H9 (cell line): ENCODE data around the gene AMIGO3. TPM values are rescaled to one million over a fixed set of nuclear protein-coding genes. Genes with fewer than 3 reads are reported as not detected.

Source experiments
- DNase-seq: peaks from one replicate; pipeline ENCODE4 v3.0.0-alpha.2; 2017
- H2AFZ ChIP-seq: one replicate; pipeline ENCODE4 v1.6.1; 2013; ENCODE audit warnings: mild to moderate bottlenecking, low read length, control low read depth, moderate library complexity
- H2AK5ac ChIP-seq: 2 replicates; pipeline ENCODE4 v1.6.1; 2013; ENCODE audit warnings: low read length, control low read depth, mixed read lengths; ENCODE audit not compliant: insufficient read length
- H2BK120ac ChIP-seq: one replicate; pipeline ENCODE4 v1.6.1; 2013; ENCODE audit warnings: low read depth, mild to moderate bottlenecking, low read length, control low read depth, inconsistent platforms; ENCODE audit not compliant: poor library complexity, severe bottlenecking
- H2BK12ac ChIP-seq: 2 replicates; pipeline ENCODE4 v1.6.1; 2013; ENCODE audit warnings: low read length, control low read depth, mixed read lengths, low read depth; ENCODE audit not compliant: insufficient read length
- H2BK15ac ChIP-seq: 2 replicates; pipeline ENCODE4 v1.6.1; 2013; ENCODE audit warnings: low read depth, low read length, control low read depth
- H2BK20ac ChIP-seq: one replicate; pipeline ENCODE4 v1.6.1; 2013; ENCODE audit warnings: low read depth, mild to moderate bottlenecking, low read length, control low read depth, inconsistent platforms; ENCODE audit not compliant: poor library complexity, severe bottlenecking
- H2BK5ac ChIP-seq: 2 replicates; pipeline ENCODE4 v1.6.1; 2013; ENCODE audit warnings: low read length, control low read depth, mixed read lengths; ENCODE audit not compliant: insufficient read length
- H3K14ac ChIP-seq: 2 replicates; pipeline ENCODE4 v1.6.1; 2013; ENCODE audit warnings: low read length, control low read depth; ENCODE audit not compliant: insufficient read depth
- H3K18ac ChIP-seq: 2 replicates; pipeline ENCODE4 v1.6.1; 2013; ENCODE audit warnings: low read depth, mild to moderate bottlenecking, mixed read lengths, low read length, control low read depth; ENCODE audit not compliant: insufficient read length
- H3K23ac ChIP-seq: 2 replicates; pipeline ENCODE4 v1.6.1; 2013; ENCODE audit warnings: low read length, control low read depth, mixed read lengths, low read depth; ENCODE audit not compliant: insufficient read length
- H3K23me2 ChIP-seq: 2 replicates; pipeline ENCODE4 v1.6.1; 2013; ENCODE audit warnings: low read depth, mild to moderate bottlenecking, mixed read lengths, low read length, control low read depth; ENCODE audit not compliant: insufficient read length, poor library complexity, severe bottlenecking
- H3K27ac ChIP-seq: 2 replicates; pipeline ENCODE4 v1.5.1; 2013; ENCODE audit warnings: low read length, control low read depth, mixed read lengths, low read depth; ENCODE audit not compliant: insufficient read length
- H3K27me3 ChIP-seq: 2 replicates; pipeline ENCODE4 v1.6.1; 2013; ENCODE audit warnings: low read length, control low read depth, inconsistent platforms; ENCODE audit not compliant: insufficient read depth
- H3K4ac ChIP-seq: 2 replicates; pipeline ENCODE4 v1.6.1; 2013; ENCODE audit warnings: low read depth, mild to moderate bottlenecking, control low read depth, inconsistent platforms, low read length, moderate library complexity
- H3K4me1 ChIP-seq: 2 replicates; pipeline ENCODE4 v1.6.1; 2013; ENCODE audit warnings: low read length, control low read depth, inconsistent platforms; ENCODE audit not compliant: insufficient read depth
- H3K4me2 ChIP-seq: 2 replicates; pipeline ENCODE4 v1.6.1; 2013; ENCODE audit warnings: low read length, control low read depth, mixed read lengths; ENCODE audit not compliant: insufficient read length, insufficient read depth
- H3K56ac ChIP-seq: 2 replicates; pipeline ENCODE4 v1.6.1; 2013; ENCODE audit warnings: low read depth, mild to moderate bottlenecking, mixed read lengths, low read length, control low read depth; ENCODE audit not compliant: insufficient read length
- H3K79me1 ChIP-seq: 2 replicates; pipeline ENCODE4 v1.6.1; 2013; ENCODE audit warnings: low read depth, mild to moderate bottlenecking, moderate library complexity, low read length, control low read depth, inconsistent platforms; ENCODE audit not compliant: insufficient read depth, poor library complexity, severe bottlenecking
- H3K79me2 ChIP-seq: 2 replicates; pipeline ENCODE4 v1.6.1; 2013; ENCODE audit warnings: low read length, control low read depth, inconsistent platforms; ENCODE audit not compliant: insufficient read depth
- H3K9ac ChIP-seq: 2 replicates; pipeline ENCODE4 v1.6.1; 2013; ENCODE audit warnings: low read length, control low read depth, mixed read lengths; ENCODE audit not compliant: insufficient read length; ENCODE audit errors: extremely low read depth
- H3K9me3 ChIP-seq: one replicate; pipeline ENCODE4 v1.6.1; 2013; ENCODE audit warnings: low read depth, low read length, inconsistent platforms; ENCODE audit not compliant: control insufficient read depth
- H3T11ph ChIP-seq: one replicate; pipeline ENCODE4 v1.6.1; 2013; ENCODE audit warnings: mild to moderate bottlenecking, low read length, control low read depth, inconsistent platforms
- H4K20me1 ChIP-seq: one replicate; pipeline ENCODE4 v1.6.1; 2013; ENCODE audit not compliant: control insufficient read depth, insufficient read length, insufficient read depth
- H4K5ac ChIP-seq: 2 replicates; pipeline ENCODE4 v1.6.1; 2013; ENCODE audit warnings: low read depth, mild to moderate bottlenecking, mixed read lengths, low read length, control low read depth; ENCODE audit not compliant: insufficient read length
- H4K8ac ChIP-seq: replicated peaks from 2 replicates; pipeline ENCODE4 v1.6.1; 2013; ENCODE audit warnings: low read length, control low read depth, mixed read lengths, low read depth; ENCODE audit not compliant: insufficient read length
- H4K91ac ChIP-seq: 2 replicates; pipeline ENCODE4 v1.6.1; 2013; ENCODE audit warnings: low read depth, mild to moderate bottlenecking, moderate library complexity, mixed read lengths, low read length, control low read depth; ENCODE audit not compliant: insufficient read length
- H3K27ac Mint-ChIP-seq, 3 experiments: 2 replicates in 2 of 3; 3 replicates in 1 of 3; pipeline ENCODE4 v1.8.0; 2020 to 2021; ENCODE audit warnings: mixed read lengths in 3 of 3, mild to moderate bottlenecking in 1 of 3, moderate library complexity in 1 of 3
- H3K27me3 Mint-ChIP-seq: 2 replicates; pipeline ENCODE4 v1.8.0; 2021; ENCODE audit warnings: low read depth, mild to moderate bottlenecking, moderate library complexity, mixed read lengths
- H3K36me3 Mint-ChIP-seq, 3 experiments: 2 replicates in 2 of 3; 3 replicates in 1 of 3; pipeline ENCODE4 v1.8.0; 2020 to 2021; ENCODE audit warnings: low read depth in 3 of 3, mixed read lengths in 3 of 3; ENCODE audit not compliant: insufficient read depth in 1 of 3
- H3K4me1 Mint-ChIP-seq, 2 experiments: 2 replicates each; pipeline ENCODE4 v1.8.0; 2020; ENCODE audit warnings: mixed read lengths in 2 of 2
- H3K4me3 Mint-ChIP-seq, 2 experiments: 2 replicates in 1 of 2; 3 replicates in 1 of 2; pipeline ENCODE4 v1.8.0; 2020 to 2021; ENCODE audit warnings: mild to moderate bottlenecking in 2 of 2, mixed read lengths in 2 of 2, moderate library complexity in 1 of 2
- H3K9me3 Mint-ChIP-seq, 2 experiments: 2 replicates in 1 of 2; 3 replicates in 1 of 2; pipeline ENCODE4 v1.8.0; 2020; ENCODE audit warnings: mild to moderate bottlenecking in 2 of 2, mixed read lengths in 2 of 2, moderate library complexity in 1 of 2
- WGBS: extraction: QIAGEN DNeasy Blood & Tissue Kit; methylation state at CpG from one replicate; pipeline ENCODE4 v1.1.7; 2013; ENCODE audit warnings: missing lambda C conversion rate, low lambda C conversion rate, mixed read lengths; ENCODE audit not compliant: insufficient read length; ENCODE audit errors: extremely low coverage; 5-methylcytosine and 5-hydroxymethylcytosine counted together
- total RNA-seq: library from RNA; stranded (reverse); gene quantifications from 2 replicates; pipeline ENCODE4 v1.2.1, GENCODE V29; 2021
- TF ChIP-seq, protein P1 (sequence below): fragments of 200-600 bp; sonication (generic); conservative IDR thresholded peaks from 3 replicates; pipeline ENCODE4 v1.8.0; 2021; ENCODE audit warnings: antibody characterized with exemption, mild to moderate bottlenecking

AMIGO3 gene
- total RNA-seq, 1 experiment from 2014 or later, result 3.8 TPM

- no peak overlapping the region for H2BK20ac ChIP-seq
- H3K27ac Mint-ChIP-seq, result peak overlapping the region in 1 of 3 experiments; percentile 85; a peak in 1 of 7 replicates
- no peak overlapping the region for H2AFZ ChIP-seq
- H3K4me3 Mint-ChIP-seq, result no peak overlapping the region
- H3K4ac ChIP-seq, result no peak overlapping the region
- no peak overlapping the region for H2BK12ac ChIP-seq
- no peak overlapping the region for H3K56ac ChIP-seq
- H3K79me2 ChIP-seq, result no peaks in the 10 kb centered on the region
- no peaks in the 10 kb centered on the region for H3K9me3 ChIP-seq
- no peak overlapping the region for H3K14ac ChIP-seq
- no peak overlapping the region for H3K23ac ChIP-seq
- no peak overlapping the region for H3K4me2 ChIP-seq
- no peak overlapping the region for H3K9ac ChIP-seq
- H3K4me1 Mint-ChIP-seq, result peaks cover 11 to 21% of the 10 kb centered on the region in 2 experiments
- H3T11ph ChIP-seq, result no peak overlapping the region
- no peak overlapping the region for H4K5ac ChIP-seq
- peaks cover 6 to 20% (median 18%) of the 10 kb centered on the region in 3 experiments for H3K36me3 Mint-ChIP-seq
- no peak overlapping the region for H3K27ac ChIP-seq
- DNase-seq, result no peak
- no peak overlapping the region for H2AK5ac ChIP-seq
- H4K8ac ChIP-seq, result no peak overlapping the region
- no peak overlapping the region for H3K18ac ChIP-seq
- no peak overlapping the region for H4K91ac ChIP-seq
- no peaks in the 10 kb centered on the region for H4K20me1 ChIP-seq
- no peak overlapping the region for H2BK15ac ChIP-seq
- no peaks in the 10 kb centered on the region for H3K27me3 Mint-ChIP-seq
- H3K9me3 Mint-ChIP-seq, result no peaks in the 10 kb centered on the region
- no CpG with 5 or more reads among the region's 8 CpGs for WGBS
- H2BK120ac ChIP-seq, result no peak overlapping the region
- no peak overlapping the region for H2BK5ac ChIP-seq
- H3K27me3 ChIP-seq, result no peaks in the 10 kb centered on the region
- TF ChIP-seq, protein P1, sequence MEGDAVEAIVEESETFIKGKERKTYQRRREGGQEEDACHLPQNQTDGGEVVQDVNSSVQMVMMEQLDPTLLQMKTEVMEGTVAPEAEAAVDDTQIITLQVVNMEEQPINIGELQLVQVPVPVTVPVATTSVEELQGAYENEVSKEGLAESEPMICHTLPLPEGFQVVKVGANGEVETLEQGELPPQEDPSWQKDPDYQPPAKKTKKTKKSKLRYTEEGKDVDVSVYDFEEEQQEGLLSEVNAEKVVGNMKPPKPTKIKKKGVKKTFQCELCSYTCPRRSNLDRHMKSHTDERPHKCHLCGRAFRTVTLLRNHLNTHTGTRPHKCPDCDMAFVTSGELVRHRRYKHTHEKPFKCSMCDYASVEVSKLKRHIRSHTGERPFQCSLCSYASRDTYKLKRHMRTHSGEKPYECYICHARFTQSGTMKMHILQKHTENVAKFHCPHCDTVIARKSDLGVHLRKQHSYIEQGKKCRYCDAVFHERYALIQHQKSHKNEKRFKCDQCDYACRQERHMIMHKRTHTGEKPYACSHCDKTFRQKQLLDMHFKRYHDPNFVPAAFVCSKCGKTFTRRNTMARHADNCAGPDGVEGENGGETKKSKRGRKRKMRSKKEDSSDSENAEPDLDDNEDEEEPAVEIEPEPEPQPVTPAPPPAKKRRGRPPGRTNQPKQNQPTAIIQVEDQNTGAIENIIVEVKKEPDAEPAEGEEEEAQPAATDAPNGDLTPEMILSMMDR, result no peak
- H3K4me1 ChIP-seq, result no peaks in the 10 kb centered on the region
- H3K79me1 ChIP-seq, result no peaks in the 10 kb centered on the region
- no peaks in the 10 kb centered on the region for H3K23me2 ChIP-seq
These were observed 14.9 kb downstream of the AMIGO3 start for GRCh38 chr3:49704629-49705028.
